HEK293T (cell line): ENCODE results near the gene TBC1D22A.

Experiments used
- FOXA1 ChIP-seq: fragments of 450-650 bp; IDR thresholded peaks from 2 replicates; pipeline ENCODE4 v1.6.1; 2016; ENCODE audit warnings: mild to moderate bottlenecking
- FOXK2 ChIP-seq: fragments of 450-650 bp; IDR thresholded peaks from 2 replicates; pipeline ENCODE4 v1.6.1; 2016; ENCODE audit warnings: mild to moderate bottlenecking
- FOXM1 ChIP-seq: fragments of 450-650 bp; IDR thresholded peaks from 2 replicates; pipeline ENCODE4 v1.6.1; 2017; ENCODE audit warnings: mild to moderate bottlenecking, borderline replicate concordance
- HDGF ChIP-seq: fragments of 450-650 bp; IDR thresholded peaks from 2 replicates; pipeline ENCODE4 v1.6.1; 2017; ENCODE audit warnings: antibody characterized with exemption, borderline replicate concordance
- LEF1 ChIP-seq: fragments of 450-650 bp; IDR thresholded peaks from 2 replicates; pipeline ENCODE4 v1.6.1; 2017; ENCODE audit warnings: mild to moderate bottlenecking, borderline replicate concordance
- NFRKB ChIP-seq: fragments of 450-650 bp; IDR thresholded peaks from 2 replicates; pipeline ENCODE4 v1.6.1; 2016; ENCODE audit warnings: mild to moderate bottlenecking, moderate library complexity
- PKNOX1 ChIP-seq: fragments of 450-650 bp; IDR thresholded peaks from 2 replicates; pipeline ENCODE4 v1.6.1; 2016
- SP1 ChIP-seq: fragments of 450-650 bp; IDR thresholded peaks from 2 replicates; pipeline ENCODE4 v1.6.1; 2017
- SUZ12 ChIP-seq: fragments of 450-650 bp; IDR thresholded peaks from 2 replicates; pipeline ENCODE4 v1.6.1; 2016; ENCODE audit warnings: mild to moderate bottlenecking

- TF ChIP-seq HDGF (no peak), SUZ12 (no peak), SP1 (no peak), FOXM1 (no peak), LEF1 (no peak), NFRKB (no peak), FOXA1 (no peak), FOXK2 (no peak), PKNOX1 (no peak)
Observed at GRCh38 chr22:46994983-46995382, 232.5 kb downstream of the TBC1D22A start.
